GM12873 (cell line): ENCODE results near the gene MBD5.

ENCODE experiments used
- TF ChIP-seq, protein P1 (sequence below): IDR thresholded peaks from 2 replicates; pipeline ENCODE4 v1.5.1; 2012; ENCODE audit warnings: low read depth, mild to moderate bottlenecking, moderate library complexity, low read length, control low read depth; ENCODE audit not compliant: insufficient read depth; ENCODE audit errors: missing control alignments

MBD5 gene

DNA sequence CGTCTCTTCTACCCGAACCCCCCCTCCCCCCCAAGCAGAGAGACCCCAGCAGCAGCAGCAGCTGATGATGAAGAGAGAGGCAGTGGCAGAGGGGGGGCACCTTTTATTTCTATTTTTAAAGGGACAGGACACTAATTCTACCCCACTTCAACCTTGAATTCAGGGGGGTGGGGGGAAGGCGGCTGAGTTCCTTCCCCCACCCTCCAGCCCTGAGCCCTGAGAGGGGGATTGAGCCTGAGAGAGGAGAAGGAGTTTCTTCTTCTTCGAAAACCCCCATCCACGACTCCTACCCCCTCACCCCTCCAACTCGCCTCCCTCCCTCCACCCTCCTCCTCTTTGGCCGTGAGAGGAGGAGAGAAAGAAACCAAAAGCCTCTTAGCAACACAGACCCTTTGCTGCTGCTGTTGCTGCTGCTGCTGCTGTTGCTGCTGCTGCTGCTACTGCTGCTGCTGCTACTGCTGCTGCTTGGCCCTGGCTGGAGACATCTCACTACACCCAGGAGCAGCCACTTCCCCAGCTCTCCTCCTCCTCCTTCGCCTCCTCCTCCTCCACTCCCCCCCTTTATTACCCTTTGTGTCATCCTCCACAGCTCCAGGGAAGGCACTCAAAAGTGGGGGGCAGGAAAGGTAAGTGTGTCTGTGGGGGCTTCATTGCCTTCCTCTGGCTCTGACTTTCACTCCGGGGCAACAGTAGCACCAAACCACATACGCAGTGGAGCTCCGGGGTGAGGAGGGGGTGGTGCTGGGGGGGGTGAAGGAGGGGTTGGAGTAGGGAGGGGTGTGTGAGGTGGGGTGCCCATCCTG, at the start of gene MBD5:
Gene MBD5 (plus strand): TSS at position 33 of the 803 bp plus-strand sequence.
- TF ChIP-seq, protein P1, sequence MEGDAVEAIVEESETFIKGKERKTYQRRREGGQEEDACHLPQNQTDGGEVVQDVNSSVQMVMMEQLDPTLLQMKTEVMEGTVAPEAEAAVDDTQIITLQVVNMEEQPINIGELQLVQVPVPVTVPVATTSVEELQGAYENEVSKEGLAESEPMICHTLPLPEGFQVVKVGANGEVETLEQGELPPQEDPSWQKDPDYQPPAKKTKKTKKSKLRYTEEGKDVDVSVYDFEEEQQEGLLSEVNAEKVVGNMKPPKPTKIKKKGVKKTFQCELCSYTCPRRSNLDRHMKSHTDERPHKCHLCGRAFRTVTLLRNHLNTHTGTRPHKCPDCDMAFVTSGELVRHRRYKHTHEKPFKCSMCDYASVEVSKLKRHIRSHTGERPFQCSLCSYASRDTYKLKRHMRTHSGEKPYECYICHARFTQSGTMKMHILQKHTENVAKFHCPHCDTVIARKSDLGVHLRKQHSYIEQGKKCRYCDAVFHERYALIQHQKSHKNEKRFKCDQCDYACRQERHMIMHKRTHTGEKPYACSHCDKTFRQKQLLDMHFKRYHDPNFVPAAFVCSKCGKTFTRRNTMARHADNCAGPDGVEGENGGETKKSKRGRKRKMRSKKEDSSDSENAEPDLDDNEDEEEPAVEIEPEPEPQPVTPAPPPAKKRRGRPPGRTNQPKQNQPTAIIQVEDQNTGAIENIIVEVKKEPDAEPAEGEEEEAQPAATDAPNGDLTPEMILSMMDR: no peak

DNA sequence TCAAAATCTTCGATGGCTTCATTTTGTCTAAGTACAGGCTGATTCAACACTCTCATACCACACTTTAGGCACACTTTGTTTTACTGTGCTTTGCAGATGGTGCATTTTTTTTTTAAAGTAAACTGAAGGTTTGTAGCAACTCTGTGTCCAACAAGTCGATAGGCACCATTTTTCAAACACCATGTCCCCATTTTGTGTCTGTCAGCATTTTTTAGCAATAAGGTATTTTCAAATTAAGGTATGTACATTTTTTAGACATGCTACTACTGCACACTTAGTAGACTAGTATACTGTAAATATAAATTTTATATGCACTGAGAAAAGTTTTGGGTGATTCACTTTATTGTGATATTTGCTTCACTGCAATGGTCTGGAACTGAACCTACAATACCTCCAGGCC, 44.8 kb upstream of the MBD5 start:
- TF ChIP-seq, protein P1: no peak

DNA sequence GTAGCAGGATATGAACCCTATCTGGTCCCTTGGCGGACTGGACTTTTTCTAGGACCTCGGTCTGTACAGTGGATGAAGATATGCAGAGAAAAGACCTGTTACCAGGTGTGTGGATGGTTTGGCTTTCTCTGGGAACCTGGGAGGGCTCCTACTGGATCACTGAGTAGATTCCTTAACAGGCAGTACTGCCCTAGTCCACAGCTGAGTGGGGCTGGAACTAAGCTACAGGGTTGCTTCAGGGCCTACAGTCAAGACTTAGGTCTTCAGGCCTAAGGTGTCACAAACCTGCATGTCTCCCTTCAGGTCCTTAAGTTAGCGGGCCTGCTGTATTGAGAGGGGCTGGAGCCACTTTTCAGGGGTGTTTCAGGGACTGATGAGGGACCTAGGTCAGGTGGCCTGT, 43.2 kb upstream of the MBD5 start:
- TF ChIP-seq, protein P1: no peak

DNA sequence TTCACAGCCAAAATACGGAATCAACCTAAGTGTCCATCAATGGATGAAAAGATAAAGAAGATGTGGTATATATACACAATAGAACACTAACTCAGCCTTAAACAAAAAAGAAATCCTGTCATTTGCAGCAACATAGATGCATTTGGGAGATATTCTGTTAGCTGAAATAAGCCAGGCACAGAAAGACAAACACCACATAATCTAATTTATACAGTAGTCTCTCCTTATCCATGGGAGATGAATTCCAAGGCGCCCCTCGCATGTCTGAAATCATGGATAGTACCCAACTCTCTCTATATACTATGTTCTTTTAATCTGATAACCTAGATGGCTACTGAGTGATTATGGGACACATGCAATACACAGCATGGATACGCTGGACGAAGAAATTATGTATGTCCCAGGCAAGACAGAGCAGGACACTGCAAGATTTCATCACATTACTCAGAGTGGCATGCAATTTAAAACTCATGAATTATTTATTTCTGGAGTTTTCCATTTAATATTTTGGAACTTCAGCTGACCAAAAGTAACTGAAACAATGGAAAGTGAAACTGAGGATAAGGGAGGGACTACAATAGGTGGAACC, 39.9 kb upstream of the MBD5 start:
- TF ChIP-seq, protein P1: no peak

DNA sequence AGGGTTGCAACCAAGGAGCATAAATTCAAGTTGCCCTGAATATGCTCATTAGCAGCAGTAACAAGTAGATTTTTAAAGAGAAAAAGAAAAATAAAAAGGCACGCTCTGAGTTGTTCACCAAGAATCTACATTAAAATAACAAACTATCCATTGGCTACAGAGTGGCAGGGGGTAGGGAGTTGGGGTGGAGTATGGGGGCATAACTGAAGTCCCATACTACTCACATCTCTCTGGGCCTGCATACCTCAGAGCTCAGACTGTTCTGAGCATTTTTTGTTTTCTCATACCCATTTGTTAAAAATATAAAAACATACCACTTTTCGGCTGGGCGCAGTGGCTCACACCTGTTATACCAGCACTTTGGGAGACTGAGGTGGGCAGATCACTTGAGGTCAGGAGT, 31.8 kb upstream of the MBD5 start:
- TF ChIP-seq, protein P1: no peak

DNA sequence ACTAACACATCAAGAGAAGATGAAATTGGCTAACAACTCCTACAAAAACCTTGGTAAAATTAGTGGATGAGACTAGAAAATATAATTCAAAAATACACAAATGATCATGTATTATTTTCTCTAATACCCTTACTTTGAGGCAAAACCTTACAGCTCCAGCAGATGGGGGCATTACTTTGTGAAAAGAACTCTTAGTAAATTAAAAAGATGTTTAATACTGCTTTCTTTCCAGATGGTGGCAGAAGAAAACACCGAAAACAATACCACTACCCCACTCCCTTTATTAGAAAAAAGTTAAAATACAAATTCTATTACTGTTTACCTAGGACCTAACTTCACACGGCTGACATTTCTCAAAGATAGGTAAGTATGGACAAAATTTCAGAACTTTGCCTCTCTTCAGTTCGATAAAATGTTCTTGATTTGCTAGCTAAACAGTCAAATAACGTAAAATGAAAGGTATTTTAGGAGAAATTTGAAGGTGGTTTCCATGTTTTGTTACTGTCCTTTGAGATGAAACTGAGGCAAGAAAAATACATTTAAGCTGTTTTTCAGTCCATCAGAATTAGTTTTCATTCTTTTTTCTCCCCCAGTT, 31.0 kb upstream of the MBD5 start:
- TF ChIP-seq, protein P1: peak; percentile 47

DNA sequence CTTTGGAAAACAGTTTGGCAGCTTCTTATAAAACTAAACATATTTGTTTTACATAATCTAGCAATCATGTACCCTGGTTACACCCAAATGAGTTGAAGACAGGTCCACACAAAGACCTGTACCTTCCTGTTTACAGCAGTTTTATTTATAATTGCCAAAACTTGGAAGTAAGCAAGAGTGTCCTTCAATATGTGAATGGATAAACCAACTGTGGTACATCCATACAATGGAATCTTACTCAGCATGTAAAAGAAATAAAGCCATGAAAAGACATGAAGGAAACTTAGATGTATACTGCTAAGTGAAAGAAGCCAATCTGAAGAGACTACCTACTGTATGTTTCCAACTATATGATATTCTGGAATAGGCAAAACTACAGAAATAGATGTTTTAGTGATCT, 24.1 kb upstream of the MBD5 start:
- TF ChIP-seq, protein P1: no peak
